HG03108 (cell line): ENCODE results near the gene TSEN54.
"Not testable (repeated sequence)": the region's sequence is repeated elsewhere in the genome, so short reads cannot be mapped to it uniquely, and the experiment has no call there.

Experiments used
- ATAC-seq: cut with Tn5 transposase; IDR thresholded peaks from one replicate; pipeline ENCODE4 v1.9.1; 2021; ENCODE audit warnings: moderate library complexity; ENCODE audit not compliant: unreplicated experiment

The TSEN54 gene

DNA sequence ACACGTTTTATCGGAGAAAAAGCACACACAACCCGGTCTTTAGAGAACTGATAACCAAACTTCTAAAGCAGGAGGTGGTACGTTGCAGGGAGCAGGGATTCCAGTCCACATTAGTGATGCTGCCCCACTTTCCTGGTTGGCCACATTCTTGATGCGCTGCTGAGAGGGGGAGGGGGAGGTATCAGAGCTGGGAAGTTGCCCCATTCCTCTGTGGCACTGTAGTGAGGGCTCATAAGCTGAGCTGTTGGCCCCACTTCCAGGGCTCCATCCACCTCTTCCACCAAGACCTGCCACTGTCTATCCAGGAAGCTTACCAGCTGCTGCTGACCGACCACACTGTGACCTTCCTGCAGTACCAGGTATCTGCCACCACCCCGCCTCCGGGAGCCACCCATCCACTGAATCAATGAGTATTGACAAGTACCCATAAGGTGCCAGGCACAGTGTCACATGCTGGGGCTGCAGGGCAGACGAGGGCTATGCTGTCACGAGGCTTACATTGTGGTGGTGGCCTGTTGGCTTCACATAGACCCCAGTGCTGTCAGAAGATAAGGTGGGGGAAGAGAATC, 1.1 kb downstream of the TSEN54 start:
- ATAC-seq = no peak

DNA sequence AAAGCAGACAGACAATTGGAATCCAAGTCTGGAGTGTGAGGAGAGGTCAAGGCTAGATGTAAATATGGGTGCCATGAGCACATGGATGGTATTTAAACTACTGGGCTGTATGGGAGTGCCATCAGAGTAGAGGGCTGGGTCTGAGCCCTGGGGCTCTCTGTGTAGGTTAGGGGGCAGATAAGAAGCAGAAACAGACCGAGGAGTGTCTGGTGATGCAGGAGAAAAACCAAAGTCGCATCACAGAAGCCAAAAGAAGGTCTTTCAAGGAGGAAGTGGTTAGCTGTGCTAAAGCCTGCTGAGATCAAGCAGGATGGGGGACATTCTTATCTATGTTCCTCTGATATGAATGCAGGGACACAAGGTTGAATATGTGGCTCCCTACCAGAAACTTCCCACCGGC, 1.9 kb downstream of the TSEN54 start:
- ATAC-seq = no peak

DNA sequence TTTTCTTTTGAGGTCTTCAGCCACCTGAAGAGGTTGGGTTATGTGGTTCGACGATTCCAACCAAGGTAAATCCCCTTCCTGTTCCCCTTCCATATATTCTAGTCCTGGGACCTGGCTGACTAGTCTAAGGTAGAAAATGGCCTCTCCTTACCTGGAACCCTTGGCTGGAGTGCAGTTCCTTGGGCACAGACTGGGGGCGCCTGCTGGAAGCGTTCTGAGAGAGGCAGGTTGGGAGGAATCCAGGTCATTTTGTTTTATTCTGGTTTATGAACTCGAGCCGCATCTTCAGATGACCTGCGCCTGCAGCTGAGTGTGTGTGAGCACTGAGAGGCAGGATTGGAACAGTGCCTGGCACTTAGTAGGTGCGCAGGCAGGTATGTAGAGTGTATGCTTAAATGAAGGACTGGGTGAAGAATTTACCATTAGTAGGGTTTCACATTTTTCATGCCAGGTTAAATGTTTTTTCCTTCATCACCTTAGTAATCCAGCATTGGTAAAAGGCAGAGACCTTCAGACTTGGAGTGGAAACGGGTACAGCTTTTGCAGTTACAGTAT, 2.7 kb downstream of the TSEN54 start:
- no peak for ATAC-seq

DNA sequence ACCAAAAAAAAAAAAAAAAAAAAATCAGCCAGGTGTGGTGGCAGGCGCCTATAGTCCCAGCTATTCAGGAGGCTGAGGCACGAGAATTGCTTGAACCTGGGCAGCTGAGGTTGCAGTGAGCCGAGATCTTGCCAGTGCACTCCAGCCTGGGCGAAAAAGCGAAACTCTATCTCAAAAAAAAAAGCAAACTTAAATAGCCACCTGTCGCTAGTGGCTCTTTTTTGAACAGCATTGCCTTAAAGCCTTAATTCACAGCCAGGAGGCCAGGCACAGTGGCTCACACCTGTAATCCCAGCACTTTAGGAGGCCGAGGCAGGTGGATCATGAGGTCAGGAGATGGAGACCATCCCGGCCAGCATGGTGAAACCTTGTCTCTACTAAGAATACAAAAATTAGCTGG, 4.1 kb downstream of the TSEN54 start:
- ATAC-seq = not testable (repeated sequence)

DNA sequence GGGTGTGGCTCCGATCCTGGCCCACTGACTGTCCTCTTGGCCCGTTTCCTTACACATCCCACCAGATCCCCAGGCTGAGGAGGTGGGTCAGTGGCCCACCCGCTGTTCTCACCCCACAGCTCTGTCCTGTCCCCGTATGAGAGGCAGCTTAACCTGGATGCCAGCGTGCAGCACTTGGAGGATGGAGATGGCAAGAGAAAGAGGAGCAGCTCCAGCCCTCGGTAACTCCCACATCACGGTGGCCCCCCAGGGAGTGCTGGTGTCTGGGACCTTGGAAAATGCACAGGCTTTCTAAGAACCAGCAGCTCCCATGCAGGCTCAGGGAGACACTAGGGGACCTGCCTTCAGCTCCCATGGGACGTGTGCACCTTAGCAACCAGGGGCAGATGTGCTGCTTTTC, 5.0 kb downstream of the TSEN54 start:
- ATAC-seq = no peak

DNA sequence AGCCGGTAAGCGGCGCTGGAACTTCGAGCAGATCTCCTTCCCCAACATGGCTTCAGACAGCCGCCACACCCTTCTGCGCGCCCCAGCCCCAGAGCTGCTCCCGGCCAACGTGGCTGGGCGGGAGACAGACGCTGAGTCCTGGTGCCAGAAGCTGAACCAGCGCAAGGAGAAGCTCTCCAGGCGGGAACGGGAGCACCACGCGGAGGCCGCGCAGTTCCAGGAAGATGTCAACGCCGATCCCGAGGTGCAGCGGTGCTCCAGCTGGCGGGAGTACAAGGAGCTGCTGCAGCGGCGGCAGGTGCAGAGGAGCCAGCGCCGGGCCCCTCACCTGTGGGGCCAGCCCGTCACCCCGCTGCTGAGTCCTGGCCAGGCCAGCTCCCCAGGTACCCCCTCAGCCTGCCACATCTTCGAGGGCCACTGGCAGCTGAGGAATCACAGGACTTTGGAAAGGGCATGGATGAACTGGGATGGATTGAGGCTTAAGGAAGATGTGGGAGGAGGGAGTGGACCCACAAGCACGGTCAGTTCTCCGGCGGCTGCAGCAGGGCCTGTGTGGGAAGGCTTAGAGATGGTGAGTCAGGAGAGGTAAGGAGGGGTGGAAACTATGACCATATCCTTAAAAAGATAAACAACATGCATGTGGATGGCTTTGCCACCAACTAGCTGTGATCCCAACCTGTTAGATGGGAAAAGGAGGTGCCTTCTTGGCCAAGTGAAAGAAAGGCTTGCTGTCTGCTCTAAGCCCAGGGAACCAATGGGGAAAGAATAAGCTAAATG, 5.8 kb downstream of the TSEN54 start:
- ATAC-seq = no peak

DNA sequence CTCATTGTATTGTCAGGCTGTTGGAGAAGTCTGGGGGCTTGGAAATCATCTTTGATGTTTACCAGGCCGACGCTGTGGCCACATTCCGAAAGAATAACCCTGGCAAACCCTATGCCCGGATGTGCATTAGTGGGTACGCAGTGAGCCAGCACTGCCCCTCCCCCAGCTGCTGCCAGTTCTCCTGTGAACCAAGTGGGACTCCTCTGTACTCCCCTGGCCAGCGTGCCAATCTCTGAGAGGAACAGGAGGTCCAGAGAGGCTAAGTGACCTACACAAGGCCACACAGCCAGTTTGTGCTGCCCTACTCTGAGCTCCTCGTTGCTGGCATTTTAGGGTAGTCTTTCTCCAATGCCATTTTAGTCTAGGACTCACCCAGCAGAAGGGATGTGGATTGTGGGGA, 7.3 kb downstream of the TSEN54 start:
- ATAC-seq = no peak

DNA sequence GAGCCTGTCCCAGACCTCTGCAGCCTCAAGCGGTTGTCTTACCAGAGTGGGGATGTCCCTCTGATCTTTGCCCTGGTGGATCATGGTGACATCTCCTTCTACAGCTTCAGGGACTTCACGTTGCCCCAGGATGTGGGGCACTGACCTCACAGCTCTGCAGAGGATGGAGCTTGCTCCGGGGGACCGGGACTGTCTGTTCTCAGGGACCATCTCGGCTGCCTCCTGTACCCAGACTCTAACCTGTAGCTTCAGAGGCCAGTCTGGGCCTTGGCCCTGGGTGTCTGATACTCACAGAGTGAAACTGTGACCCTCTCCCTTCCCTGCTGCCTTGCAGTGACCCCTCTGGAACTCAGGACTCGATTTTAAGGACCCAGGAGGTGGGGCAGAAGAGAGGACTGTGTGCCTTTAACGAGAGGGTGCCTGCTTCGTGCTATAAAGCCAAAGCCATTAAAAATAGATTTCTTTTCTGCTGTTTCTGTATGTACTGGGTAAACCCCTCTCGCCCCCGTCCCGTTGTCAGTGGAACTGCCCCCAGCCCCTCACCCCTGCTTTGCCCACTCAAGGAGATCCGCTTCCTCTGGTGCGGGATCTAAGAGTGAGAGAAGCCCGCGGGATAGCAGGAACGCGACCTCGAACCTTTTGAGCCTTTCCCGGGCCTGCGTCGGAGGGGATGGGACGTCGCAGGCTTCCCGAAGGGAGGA, 8.1 kb downstream of the TSEN54 start:
- ATAC-seq = no peak

DNA sequence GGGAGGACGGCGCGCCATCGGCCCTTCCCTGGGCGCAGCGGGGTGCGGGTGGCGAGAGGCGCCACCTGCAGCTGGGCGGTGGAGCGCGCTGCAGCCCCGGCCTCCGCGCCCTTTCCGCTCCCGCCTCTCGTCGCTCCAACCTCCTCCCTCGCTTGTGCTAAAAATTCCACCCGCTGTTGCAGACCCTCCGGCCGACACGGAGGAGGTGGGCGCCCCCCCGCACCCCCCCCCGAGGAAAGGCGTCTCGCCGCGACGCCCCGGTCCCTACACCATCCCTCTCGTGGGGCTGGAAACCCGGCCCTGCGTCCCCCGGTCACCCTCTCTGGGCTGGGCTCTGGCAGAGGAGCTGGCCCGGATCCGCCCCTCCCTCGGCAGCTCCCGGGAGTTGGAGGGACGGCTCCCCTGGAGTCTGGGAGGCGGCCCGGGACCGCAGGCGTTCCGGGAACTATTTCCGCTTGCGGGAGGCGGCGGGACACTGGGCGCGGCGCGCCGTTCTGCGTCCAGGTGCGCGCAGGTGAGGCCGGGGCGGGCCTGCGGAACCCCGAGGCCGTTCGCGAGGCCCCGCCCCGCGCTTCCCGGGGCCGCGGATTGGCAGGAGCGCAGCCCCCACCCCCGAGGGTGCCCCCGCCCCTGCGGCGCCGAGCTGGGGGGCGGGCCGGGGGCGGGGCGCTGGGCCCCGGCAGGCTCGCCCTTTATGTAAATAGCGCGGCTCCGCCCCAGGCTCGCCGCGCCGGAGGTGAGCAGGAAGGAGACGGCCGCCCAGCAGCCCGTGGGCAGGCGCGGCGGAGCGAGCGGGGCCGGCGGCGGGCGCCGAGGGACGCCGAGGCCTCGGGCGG, 8.9 kb downstream of the TSEN54 start, which contains the start of gene LLGL2:
TSS of gene LLGL2 (plus strand) at position 728 of the 836 bp plus-strand sequence. CDS start 17,730 bp downstream, outside the sequence.
- peak; percentile 79 for ATAC-seq

DNA sequence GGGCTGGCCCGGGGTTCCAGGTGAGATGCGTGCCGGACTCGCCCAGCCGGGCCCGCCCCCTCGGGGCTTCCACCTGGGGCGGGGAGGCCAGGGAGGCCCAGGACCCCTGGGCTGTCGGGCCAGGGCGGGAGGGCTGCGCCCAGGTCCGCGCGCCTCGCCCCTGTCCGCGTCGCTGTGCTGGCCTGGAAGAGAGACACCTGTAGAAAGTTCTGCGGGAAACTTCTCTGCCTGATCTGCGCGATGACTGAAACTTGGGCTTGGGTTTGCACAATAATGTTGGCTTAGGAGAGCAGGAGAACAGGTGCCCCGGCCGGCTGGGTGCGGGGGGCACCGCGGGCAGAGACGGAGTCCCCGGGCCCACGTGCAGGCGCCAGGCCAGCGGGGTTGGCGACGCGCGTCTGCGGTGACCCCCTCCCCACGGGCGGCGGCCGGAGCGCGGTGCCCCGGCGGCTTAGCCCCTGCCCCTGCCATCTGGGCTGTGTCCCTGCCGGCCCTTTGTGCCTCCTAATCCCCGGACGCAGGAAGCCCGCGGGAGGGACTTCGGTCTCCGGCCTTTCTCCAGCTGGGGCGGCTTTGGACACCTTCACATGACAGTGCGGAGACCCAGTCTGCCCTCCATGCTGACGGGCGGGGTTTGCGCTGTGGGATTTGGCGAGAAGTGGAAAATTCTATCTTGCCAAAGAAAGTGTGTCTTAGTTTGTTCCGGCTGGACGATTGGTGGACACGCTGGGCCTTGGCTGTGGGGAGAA, 9.7 kb downstream of the TSEN54 start:
- ATAC-seq = no peak

DNA sequence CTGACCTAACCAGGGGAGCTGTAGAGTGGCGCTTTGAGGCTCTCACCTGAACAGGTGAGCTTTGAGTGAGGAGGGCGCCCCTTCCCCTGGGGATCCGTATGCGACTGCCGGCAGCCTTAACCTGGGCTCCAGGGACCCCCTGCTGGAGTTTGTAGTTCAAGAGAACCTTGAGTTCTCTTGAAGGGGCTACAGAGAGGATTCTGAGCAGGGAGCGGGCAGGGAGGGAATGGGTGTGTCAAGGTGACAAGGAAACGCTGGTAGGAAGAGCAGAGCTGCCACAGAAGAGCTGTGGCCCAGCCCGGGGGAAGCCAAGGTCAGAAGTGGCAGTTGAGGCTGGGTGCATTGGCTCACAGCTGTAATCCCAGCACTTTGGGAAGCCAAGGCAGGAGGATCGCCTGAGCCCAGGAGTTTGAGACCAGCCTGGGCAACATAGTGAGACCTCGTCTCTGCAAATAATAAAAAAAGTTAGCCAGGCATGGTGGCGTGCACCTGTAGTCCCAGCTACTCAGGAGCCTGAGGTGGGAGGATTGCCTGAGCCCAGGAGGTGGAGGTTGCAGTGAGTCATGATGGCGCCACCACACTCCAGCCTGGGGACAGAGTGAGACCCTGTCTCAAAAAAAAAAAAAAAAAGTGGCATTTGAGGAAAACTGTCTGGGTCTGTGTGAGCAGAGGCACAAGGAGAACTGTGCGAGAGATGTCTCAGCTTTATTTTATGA, 10.4 kb downstream of the TSEN54 start:
- no peak for ATAC-seq

DNA sequence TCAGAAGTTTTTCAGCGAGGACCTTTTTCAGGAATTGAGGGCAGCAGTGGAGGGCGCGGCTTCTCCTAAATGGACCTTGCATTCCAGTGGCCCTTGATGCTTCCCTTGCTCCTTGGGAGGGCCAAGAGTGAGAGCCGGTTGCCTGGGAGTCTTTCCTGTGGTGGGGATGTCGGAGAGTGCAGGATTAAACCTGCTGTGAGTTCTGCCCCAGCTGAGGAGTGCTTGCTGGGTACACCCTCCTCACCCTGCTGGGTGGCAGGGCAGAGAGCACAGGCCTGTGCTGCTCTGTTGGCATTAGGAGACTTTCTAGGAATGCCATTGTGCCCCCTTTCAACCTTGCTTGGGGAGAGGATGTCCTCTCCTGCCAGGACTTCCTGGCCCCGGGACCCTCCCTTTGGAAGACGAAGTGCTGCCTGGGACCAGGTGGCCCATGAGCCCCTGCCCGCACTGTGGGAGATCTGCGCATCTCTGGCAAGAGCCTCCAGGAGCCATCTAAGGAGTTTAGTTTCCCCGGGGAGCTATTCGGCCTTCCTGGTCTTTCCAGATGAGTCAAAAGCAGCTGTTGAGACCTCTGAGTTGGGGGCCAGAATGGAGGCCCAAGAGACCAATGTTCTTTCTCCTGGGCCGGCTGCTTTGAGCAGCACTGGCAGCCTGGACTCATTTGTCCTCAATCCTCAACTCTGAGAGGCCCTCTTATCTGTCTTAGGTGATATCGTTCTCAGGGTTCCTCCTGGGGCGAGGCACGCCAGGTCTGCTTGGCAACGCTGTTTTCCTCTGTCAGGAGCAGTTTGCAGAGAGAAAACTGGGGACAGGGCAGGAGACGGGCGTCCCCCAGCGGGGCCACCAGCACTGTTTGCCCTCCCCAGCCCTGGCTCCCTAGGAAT, 14.8 kb downstream of the TSEN54 start:
- no peak for ATAC-seq

DNA sequence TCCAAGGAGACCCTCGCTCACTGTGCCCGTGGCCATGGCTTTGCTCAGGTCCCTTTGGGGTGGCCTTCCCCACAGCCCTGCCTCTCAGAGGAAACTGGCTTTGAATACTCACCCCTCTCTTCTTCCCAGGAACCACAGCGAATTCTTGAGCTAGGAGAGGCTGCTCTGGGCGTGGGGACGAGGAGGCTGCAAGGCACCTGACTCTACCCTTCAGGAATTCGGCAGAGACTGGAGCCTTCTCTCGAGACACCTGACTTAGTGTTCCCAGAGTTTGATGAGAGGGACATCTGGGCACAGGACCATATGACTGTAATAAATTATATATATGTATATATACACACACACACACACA, 15.4 kb downstream of the TSEN54 start:
- no peak for ATAC-seq

DNA sequence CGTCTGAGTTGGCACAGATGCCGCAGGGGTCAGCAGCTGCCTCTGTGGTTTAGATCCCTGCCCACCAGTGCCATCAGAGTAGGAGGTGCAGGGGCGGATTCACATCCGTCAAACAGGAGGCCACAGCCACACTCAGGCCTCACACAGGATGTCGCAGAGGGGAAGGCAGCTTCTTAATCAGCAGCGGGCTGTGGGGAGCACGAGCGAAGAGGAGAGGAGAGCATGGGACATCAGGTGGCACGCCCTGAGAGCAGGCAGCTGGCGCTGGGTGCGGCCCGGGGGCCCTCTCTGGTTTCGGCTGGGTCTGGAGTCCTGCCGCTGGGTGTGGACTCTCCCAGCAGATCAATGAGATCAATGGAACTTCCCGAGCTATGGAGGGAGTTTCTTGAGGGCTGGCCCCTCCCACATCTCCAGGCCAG, 18.8 kb downstream of the TSEN54 start:
- no peak for ATAC-seq

DNA sequence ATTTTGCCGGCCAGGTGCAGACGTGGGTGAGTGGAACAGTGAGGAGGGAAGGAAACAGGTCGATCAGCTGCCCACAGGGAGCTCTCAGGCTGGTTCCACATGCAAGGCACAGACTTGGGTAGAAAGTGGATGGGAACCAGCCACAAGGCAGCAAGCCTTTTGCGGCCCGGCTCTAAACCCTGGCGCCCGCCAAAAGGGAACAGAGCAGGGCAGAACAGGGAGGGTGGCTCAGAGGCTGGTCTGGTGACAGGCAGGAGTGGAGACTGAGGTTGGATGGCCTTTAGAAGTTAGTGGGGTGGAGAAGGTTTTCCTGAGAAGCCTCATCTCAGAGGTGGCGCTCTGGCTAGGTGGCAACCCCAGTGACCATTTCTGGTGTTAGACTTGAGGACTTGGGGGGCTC, 19.5 kb downstream of the TSEN54 start:
- ATAC-seq = no peak

DNA sequence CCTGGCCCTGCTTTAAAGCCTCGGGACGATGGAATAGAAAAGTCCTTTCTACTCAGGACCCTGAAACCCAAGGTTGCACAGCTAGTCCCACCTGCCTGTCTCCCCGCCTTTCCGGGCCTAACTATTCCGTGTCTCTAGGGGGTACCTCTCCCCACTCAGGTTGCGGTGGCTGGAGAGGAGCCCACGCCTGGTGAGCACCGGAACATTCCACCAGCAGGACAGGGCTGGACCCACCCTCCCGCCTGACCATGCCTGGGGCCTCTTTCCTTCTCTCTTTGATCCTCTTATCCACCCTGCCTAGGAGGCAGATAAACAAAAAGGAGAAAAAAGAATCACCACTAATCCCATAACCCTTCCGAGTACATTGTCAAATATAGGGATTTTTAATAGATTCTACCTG, 20.0 kb downstream of the TSEN54 start:
- ATAC-seq = no peak

DNA sequence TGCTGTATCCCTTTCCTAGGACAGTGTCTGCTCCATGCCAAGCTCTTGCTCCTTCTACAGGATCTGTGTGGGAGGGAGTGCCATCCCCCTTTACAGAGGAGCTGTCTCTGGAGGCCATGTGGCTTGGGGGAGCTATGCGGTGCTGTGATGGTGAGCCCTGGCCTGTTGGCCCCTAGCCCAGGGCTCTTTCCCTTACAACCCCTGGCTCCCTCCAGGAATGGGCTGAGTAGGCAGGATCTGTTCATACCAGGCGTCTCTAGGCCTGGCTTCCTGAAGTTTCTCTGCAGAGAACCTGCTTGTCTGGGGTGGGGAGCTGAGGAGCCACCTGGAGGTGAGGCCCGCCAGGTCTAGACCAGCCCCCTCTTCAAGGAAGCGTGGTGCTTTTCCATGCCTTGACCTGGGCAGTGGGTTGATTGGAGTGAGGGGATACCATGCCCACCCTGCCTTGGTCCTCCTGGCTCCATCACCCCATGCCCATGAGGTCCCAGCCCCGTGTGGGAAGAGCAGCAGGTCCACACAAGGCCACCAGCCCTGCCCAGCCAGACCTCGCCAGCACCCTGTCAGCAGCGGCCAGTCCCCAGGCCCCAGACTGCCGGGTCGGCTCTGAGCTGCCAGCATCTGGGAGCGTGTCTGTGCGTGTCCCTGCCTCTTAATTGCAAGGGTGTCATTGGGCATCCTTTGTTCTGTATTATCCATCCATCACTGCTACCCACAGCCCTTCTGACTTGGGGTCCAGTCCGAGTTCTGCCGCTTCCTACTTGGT, 23.8 kb downstream of the TSEN54 start:
- no peak for ATAC-seq

DNA sequence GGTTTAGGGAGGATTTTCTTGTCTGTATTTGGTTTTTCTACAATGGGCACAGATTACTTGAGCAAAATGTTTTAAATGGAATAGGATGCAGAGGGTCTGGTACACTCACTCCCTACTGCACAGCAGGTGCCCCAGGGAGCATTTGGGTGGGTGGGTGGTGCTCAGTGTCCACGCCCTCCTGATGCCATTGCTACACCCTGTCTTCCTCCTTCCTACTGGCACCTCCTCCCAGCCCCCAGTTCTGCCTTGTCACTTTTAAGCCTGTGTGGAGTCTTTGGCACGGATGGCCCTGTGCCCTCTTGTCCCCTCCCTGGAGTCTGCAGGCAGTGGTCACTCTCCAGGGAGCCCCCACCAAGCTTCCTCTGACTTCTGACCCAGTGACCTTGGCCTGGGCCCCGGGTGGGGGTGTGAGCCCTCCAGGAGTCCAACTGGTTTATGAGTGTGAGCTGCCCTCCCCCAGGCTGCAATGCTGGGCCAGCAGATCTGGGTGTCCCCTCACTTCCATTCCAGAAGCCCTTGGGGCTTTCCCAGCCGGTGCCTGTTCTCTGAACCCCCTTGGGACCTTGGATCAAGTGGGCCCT, 24.7 kb downstream of the TSEN54 start:
- no peak for ATAC-seq
